ENCODE measurements around the gene CCDC185.
"Not testable (repeated sequence)": the region's sequence is repeated elsewhere in the genome, so short reads cannot be mapped to it uniquely, and the experiment has no call there.

Gene CCDC185

DNA sequence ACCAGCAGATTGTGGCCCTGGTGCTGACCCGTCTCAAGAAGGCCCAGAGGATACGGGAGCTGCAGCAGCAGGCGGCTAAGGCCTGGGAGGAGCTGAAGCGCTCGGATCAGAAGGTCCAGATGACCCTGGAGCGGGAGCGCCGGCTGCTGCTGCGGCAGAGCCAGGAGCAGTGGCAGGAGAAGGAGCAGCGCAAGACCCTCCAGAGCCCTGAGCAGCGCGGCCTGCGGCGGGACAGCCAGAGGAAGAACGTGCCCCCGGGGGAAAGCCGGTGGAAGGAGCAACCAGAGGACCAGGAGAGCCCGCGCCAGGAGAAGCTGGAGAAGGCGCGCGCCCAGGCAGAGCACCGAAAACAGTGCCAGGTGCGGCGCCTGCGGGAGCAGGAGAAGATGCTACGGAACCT lies 1.0 kb downstream of the CCDC185 start:
- in situ Hi-C loops (cut with MboI; ENCODE audit: low sequenced_read_pairs): no loop called here

DNA sequence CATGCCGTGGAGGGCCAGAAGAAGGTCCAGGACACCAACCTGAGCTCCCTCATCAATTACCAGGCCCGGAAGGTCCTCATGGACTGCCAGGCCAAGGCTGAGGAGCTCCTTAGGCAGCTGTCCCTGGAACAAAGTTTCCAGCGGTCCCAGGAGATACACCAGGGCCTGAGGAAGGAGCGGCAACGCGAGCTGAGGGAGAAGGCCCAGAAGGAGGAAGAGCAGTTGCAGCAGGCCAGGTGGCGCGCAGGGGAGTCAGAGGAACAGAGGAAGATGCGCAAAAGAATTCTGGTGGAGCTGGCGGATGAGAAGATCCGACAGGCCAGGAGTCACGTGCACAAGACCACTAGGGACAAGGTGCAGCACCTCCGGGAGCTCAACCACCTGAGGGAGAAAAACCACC lies 1.5 kb downstream of the CCDC185 start:
- in situ Hi-C loops (cut with MboI; ENCODE audit: low sequenced_read_pairs): no loop called here

DNA sequence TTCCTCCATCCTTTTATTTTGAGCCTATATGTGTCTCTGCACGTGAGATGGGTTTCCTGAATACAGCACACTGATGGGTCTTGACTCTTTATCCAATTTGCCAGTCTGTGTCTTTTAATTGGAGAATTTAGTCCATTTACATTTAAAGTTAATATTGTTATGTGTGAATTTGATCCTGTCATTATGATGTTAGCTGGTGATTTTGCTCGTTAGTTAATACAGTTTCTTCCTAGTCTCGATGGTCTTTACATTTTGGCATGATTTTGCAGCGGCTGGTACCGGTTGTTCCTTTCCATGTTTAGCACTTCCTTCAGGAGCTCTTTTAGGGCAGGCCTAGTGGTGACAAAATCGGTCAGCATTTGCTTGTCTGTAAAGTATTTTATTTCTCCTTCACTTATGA lies 6.2 kb downstream of the CCDC185 start:
- in situ Hi-C loops (cut with MboI; ENCODE audit: low sequenced_read_pairs): not testable (repeated sequence)

DNA sequence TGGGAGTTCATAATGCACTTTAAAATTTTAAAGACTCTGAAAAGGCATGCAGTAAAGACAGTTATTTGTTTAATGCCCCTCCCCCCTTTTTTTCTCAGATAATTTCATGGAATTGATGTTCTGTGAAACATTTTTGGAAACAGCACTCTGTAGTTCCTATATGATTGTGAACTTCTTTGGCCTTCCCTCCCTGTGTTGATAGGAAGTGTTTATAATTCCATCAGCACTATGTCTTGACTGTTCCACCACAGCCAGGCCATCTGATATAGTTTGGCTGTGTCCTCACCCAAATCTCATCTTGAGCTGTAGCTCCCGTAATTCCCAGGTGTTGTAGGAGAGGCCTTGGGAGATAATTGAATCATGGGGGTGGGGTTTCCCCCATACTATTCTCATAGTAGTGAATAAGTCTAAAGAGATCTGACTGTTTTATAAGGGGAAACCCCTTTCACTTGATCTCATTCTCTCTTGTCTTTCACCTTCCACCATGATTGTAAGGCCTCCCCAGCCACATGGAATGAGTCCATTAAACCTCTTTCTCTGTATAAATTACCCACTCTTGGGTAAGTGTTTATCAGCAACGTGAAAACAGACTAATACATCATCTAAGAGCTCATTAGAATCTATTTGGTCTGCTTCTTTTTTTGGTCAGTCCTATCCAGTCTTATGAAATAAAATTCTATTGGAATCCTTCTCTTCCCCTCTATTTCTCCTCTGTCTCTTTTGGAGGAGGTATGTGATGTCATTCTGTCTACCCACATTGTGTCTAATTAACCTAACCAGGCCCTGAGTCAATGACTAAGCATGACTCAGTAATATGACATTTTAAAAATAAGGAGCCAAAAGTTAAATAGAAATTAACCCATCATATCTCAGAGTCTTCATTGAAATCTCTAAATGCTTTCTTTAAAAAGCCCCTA lies 8.9 kb downstream of the CCDC185 start:
- in situ Hi-C loops (cut with MboI; ENCODE audit: low sequenced_read_pairs): no loop called here

DNA sequence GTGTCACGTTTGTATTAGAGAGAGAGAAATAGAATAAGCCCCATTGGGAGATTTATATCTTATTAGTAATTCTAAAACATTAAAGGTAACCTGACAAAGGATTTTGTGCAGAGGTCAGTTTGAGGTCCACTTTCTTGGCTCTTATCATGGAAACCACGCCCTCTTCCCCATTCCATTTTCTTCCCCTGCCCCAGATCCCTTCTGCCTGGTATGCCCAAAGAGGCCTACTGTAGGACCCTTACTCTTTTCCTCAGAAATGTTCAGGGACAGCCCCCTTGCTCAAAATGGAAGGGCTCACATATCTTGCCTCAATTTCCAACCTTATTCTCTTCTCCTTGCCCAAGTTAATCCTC lies 9.6 kb downstream of the CCDC185 start:
- in situ Hi-C loops (cut with MboI; ENCODE audit: low sequenced_read_pairs): no loop called here

DNA sequence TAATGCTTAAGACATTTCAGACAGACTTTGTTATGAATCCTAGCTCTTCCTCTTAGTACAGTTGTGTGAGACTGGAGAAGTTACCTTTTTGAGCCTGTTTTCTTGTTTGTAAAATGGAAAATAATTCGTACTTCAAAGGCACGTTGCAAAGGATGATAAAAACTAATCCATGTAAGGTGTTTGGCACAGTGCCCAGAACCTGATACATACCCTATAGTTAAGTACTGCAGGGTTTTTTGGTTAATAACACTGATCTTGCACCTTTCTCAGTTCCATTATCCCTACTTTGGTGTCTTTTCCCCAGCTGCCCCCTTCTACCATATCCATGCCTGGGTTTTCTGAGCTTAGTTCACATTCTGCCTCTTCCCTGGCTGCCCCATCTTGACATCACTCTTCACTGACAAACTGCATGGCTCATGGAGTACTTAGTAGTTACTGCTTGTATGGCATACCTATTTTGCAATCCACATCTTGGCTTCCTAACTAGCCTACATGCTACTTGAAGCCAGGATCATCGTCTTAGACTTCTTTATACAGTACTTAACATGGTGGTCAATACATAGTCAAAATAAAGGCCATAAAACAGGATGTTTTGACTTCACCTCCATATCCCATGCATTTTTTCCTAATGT lies 10.1 kb downstream of the CCDC185 start:
- in situ Hi-C loops (cut with MboI; ENCODE audit: low sequenced_read_pairs): no loop called here

DNA sequence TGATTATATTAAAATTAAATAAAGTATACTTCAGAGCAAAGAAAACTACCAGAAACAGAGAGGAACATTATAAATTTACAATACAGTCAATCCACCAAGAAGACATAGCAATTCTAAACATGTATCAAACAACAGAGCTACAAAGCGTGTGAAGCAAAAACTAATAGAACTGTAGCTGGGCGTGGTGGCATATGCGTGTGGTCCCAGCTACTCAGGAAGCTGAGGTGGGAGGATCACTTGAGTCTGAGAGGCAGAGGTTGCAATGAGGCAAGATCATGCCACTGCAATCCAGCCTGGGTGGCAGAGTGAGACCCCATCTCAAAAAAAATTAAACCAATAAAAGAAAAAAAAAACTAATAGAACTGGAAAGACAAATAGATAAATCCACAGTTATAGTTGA lies 12.3 kb downstream of the CCDC185 start:
- in situ Hi-C loops (cut with MboI; ENCODE audit: low sequenced_read_pairs): no loop called here

DNA sequence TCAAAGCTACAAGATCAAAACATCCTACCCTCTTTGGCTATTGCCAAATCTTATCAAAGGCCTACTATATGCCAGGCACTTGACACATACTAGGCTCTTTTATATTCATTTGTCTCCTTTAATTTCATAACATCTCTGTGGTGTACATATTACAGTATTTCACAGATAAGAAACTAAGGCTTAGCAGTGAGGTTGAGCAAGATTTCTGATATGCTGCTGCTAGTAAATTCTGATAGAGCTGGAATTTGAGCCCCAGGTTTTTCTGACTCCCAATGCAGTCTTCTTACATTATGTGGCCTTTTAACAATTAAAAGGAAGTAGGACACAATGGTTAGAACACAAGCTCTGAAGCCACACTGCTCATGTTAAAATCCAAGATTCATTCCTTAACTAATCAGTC lies 16.8 kb downstream of the CCDC185 start:
- in situ Hi-C loops (cut with MboI; ENCODE audit: low sequenced_read_pairs): no loop called here

DNA sequence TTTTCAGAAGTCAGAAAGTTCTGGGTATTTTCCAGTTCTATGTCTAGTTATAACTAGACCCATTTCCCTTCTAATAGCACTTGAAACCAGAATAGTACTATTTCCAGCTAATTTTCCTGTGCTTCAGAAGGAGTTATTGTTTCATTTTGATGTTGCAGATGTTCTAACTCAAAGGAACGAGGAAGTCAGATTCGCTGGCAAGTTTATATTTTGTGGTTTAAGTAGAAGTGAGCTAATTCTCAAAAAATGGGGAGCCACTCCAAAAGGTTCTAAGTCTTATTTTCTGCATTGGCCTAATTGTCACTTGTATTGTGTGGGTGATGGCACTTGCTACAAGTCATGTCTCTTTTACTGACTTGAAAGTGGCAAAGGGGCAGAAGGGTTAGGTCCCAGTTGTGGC lies 18.1 kb downstream of the CCDC185 start:
- in situ Hi-C loops (cut with MboI; ENCODE audit: low sequenced_read_pairs): no loop called here

DNA sequence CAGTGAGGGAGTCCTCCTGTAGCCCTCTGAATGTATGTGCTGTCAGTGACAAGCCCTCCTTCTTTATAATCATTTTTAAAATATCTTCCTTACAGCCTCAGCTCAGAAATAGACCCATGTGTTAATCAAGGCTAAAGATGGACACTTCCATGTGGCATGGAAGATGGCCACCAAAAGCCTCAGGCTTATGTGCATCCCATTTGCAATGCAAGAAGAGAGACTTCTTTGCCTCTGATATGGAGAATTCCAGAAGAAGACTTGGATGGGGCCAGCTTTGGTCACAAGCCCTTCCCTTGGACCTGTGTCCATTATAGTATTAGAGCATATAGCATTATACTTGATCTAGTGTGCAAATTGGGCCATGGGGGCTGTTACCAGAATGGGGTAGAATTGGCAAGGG lies 18.5 kb downstream of the CCDC185 start:
- in situ Hi-C loops (cut with MboI; ENCODE audit: low sequenced_read_pairs): no loop called here

DNA sequence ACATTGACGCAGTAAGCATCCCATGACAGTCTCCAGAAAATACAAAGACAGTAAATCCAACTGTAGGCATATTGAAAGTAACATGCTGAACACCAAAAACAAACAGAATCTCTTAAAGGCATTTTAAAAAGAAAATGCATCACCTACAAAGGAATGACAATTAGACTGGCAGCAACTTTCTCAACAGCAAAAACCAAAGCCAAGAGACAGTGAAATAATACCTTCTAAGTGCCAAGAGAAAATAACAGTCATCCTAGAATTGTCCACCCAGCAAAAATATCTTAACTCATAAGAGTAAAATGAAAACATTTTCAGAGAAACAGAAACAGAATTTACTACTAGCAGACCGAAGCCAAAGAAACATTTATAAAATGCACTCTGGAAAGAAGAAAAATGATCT lies 20.0 kb downstream of the CCDC185 start:
- in situ Hi-C loops (cut with MboI; ENCODE audit: low sequenced_read_pairs): no loop called here

DNA sequence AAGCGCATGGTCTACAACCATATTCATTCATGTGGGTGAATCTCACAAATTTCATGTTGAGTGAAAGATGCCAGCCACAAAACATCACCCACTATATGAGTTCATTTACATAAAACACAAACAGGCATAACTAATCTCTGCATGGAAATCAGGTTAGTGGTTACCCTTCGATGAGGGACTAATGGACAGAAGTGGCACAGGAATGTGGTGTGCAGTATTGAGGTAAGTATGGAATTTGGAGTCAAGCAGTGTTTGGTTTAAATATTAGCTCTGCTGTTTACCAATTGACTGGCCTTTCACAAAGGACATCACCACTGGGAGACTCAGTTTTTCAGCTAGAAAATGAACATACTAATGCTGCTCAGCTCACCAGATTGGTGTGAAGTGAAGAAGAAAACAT lies 24.2 kb downstream of the CCDC185 start:
- in situ Hi-C loops (cut with MboI; ENCODE audit: low sequenced_read_pairs): no loop called here

DNA sequence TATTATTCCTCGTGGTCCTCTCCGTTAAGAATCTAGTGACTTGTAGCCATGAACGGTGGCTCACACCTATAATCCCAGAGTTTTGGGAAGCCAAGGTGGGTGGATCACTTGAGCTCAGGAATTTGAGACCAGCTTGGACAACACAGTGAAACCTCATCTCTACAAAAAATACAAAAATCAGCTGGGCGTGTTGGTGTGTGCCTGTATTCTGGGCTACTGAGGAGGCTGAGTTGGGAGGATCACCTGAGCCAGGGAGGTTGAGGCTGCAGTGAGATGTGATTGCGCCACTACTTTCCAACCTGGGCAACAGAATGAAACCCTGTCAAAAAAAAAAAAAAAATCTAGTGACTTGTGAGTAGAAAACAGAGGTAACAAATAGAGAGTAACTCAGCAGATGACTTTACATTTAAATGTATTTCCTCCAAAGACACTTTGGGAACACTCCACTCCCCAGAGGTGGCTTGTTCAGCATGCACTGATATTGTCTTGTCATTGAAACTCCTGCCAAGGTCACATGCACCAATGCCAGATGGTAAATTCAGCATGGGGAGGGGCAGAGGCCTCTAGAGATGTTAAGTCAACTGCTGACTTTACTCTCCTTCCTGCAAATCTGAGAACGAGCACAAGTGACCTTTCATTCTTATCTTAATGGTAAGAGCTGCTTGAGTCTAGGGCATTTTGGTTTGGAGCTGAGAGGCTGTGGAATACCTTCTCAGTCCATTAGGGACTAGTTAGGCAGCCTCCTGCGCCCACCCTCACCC lies 24.9 kb downstream of the CCDC185 start:
- in situ Hi-C loops (cut with MboI; ENCODE audit: low sequenced_read_pairs): no loop called here

DNA sequence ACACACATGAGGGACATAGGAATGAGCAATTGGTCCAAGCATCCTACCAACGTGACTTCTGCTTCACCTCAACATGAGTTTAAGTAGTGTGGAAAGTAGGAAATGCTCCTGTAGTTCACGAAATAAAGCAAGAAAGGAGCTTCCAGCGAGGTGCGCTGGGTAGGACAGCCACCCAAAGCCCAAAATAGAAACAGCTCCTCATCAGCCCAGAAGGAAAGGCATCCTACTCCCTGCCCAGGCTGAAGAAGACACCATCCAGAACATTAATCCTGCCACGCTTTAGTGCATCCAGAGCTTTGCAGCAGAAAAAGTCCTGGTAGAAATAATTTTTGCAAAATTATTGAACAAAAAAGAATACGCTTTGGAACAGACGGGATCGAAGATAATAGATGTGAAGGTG lies 25.9 kb downstream of the CCDC185 start:
- in situ Hi-C loops (cut with MboI; ENCODE audit: low sequenced_read_pairs): no loop called here

DNA sequence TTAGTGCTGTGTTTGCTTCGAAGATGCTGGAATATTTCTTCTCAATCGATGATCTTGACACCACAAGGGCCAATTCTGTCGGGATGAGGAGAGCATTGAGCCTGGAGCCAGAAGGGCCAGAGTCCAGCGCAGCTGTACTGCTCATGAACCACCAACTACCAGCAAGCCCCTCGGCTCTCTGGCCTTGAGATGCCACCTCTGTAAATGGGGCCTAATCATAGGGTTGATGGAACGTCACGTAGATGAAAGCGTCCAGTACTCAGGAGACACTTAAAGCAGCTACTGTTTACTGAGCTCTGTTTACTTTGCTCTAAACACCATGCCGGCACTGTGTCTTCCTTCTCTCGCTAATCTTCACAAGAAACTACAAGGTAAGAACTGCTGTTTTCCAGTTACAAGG lies 26.3 kb downstream of the CCDC185 start:
- in situ Hi-C loops (cut with MboI; ENCODE audit: low sequenced_read_pairs): no loop called here

DNA sequence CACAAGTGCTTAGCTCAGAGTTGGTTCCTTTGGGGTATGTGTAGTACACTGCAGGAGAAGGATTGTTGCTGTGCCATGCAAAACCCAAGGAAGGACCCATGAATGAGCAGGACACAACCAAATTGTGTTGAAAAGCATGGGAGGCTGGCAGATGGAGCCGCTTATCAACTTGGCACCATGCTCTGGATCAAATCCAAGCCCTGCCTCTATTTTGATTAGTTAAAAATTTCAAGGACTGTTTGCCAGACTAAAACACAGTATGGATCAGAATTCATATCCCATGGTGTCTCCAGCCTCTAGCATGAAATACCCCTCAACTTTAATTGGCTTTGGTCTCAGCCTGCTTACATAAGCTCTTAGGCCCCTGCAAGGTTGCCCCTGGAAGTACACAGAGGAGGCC lies 27.8 kb downstream of the CCDC185 start:
- in situ Hi-C loops (cut with MboI; ENCODE audit: low sequenced_read_pairs): no loop called here

DNA sequence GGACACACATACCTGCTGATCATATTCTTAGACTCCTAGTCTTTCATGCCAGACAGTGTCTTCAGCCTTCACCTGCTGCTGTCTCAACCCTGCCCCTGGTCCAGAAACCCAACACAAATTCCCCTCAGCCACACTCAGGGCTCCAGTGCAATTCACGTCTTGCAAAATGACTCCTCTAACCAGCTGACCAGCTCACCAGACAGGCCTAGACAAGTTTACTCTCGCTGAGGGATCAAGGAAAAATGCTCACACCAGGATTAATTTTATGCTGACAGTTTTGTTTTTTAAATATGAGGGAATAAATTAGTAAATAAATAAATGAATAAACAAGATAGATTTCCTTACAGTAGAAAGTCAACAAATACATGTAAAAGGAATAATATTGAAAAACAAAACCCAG lies 28.5 kb downstream of the CCDC185 start:
- in situ Hi-C loops (cut with MboI; ENCODE audit: low sequenced_read_pairs): no loop called here

DNA sequence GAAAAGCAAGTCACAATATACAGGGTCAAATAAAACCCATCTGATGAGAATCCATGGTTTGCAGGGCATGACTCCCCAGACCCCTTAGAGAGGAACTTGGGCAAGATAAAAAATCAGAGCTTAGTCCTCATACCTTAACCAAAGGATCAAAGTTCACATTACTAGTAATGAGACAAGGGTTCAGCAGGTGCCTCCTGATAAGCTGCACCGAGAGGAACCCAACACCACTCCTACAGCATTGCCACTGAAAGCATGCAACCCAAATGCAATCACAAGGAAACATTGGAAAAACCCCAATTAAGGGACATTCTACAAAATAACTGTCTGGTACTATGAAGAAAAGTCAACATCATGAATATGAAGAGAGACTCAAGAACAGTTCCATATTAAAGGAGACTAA lies 29.7 kb downstream of the CCDC185 start:
- in situ Hi-C loops (cut with MboI; ENCODE audit: low sequenced_read_pairs): no loop called here

DNA sequence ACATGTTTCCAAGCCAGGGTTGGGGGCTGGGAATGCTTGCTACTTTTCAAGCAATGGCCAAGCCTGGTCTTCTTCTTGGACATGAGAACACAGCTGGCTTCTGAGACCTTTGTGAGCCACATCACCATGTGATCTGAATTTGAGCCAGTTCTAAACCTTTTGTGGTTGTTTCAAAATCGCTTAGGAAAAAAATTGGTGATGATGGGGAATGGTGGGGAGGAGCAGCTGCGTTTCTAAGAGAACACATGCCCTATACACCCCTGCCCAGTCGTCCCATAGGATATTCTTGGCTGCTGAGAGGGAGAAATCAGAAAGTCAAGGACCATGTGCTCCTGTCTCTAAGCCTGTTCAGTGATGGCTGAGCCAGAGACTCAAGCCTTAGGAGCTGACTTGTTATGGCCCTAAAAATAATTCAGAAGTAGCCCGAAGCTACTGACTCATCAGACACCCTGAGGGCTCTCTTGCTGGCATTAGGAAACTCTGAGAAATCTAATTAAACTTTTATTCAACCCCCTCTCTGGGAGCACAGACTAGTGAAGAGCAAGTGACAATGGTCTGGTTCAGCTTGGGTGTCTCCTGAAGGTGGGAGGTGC lies 30.5 kb downstream of the CCDC185 start:
- in situ Hi-C loops (cut with MboI; ENCODE audit: low sequenced_read_pairs): no loop called here

DNA sequence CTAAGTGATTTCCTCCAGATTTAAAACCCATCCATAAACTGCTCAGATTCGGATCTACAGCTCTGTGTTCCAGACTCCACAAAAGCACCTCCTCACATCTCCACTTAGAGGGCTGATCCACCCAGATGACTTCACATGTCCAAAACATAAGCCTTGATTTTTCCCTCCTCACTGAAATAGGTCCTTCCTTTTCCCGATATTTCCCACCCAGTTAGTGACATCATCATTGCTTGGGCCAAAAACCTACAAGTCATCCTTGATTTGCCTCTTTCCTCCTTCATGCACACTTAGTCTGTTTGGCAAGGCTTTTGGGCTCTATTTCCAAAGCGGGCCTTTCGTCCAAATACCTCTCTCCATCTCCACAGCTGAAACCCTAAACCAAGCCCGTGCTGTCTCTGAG lies 32.3 kb downstream of the CCDC185 start:
- in situ Hi-C loops (cut with MboI; ENCODE audit: low sequenced_read_pairs): no loop called here

DNA sequence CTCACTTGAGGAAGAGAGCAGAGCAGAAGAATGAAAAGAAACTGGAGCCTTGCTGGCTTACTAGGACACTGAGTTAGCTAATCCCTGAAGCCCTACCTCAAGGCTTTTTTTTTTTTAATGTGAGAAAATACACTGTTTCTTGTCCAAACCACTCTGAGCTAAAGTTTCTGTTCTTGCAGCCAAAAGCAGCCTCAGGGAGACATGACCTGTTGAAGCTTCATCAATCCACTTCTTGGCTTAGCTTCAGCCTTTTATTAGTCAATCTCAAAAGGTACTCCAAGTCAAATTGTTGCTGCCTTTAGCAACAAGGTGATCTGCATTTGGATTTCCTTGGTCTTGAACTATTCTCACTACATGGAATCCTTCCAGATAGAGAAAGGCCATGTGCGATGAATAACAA lies 33.7 kb downstream of the CCDC185 start:
- in situ Hi-C loops (cut with MboI; ENCODE audit: low sequenced_read_pairs): no loop called here

DNA sequence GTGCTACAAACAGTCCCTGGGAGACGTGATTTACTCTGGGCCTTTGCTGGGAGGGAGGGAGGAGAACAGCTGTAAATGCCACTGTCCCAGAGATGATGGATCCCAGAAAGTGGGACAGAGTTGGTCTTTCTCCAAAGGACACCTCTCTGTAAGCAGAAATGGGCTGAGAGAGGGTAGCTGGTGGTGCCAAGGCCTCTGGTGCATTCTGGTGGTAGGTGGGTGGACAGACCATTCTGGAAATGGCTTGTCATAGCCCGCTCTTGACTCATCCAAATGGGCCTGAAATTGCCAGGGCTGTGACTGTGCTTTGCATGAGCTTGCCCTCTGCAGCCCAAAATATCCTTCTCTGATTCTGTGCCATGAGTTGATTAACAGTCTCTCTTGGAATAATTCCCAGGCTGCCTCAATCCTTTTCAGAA lies 36.1 kb downstream of the CCDC185 start:
- in situ Hi-C loops (cut with MboI; ENCODE audit: low sequenced_read_pairs): no loop called here
